Fibroblast of lung (primary cell): ENCODE results near the gene ARL2BP. TPM values are rescaled to one million over a fixed set of nuclear protein-coding genes. Genes with fewer than 3 reads are reported as not detected.
"Not testable (repeated sequence)": the region's sequence is repeated elsewhere in the genome, so short reads cannot be mapped to it uniquely, and the experiment has no call there.

ENCODE experiments used
- DNase-seq, 2 donors: peaks; one replicate each; pipeline versions ENCODE4 v3.0.0 to v3.0.0-alpha.2; 2010; ENCODE audit warnings: low read depth in 2 of 2
- H2AFZ ChIP-seq: 2 replicates; pipeline ENCODE4 v1.5.1; 2012; ENCODE audit warnings: low read length, control low read depth, inconsistent platforms
- H3K27ac ChIP-seq: 2 replicates; pipeline ENCODE4 v1.5.1; 2011; ENCODE audit warnings: low read length, control low read depth; ENCODE audit not compliant: insufficient read depth
- H3K27me3 ChIP-seq: 2 replicates; pipeline ENCODE4 v1.5.1; 2011; ENCODE audit warnings: mild to moderate bottlenecking, low read length; ENCODE audit not compliant: control insufficient read depth, insufficient read depth
- H3K36me3 ChIP-seq: 2 replicates; pipeline ENCODE4 v1.5.1; 2011; ENCODE audit warnings: low read length; ENCODE audit not compliant: control insufficient read depth, insufficient read depth
- H3K4me1 ChIP-seq: 2 replicates; pipeline ENCODE4 v1.5.1; 2011; ENCODE audit warnings: low read length; ENCODE audit not compliant: control insufficient read depth, insufficient read depth; ENCODE audit errors: extremely low read depth
- H3K4me2 ChIP-seq: 2 replicates; pipeline ENCODE4 v1.5.1; 2011; ENCODE audit warnings: low read length, control low read depth; ENCODE audit not compliant: insufficient read depth; ENCODE audit errors: extremely low read depth
- H3K4me3 ChIP-seq, 4 experiments: fragments of 200-600 bp in 1 of 4; sonication (generic) in 1 of 4; replicated peaks in 1 of 4; 2 replicates each; pipeline ENCODE4 v1.5.1; 2011 to 2016; ENCODE audit warnings: low read length in 4 of 4, low read depth in 3 of 4, mild to moderate bottlenecking in 3 of 4, control low read depth in 2 of 4, inconsistent platforms in 1 of 4, mixed read lengths in 1 of 4; ENCODE audit not compliant: insufficient read depth in 1 of 4; ENCODE audit errors: control extremely low read depth in 1 of 4
- H3K79me2 ChIP-seq: 2 replicates; pipeline ENCODE4 v1.5.1; 2012; ENCODE audit warnings: mild to moderate bottlenecking, low read length, inconsistent platforms; ENCODE audit not compliant: control insufficient read depth, insufficient read depth
- H3K9ac ChIP-seq: 2 replicates; pipeline ENCODE4 v1.5.1; 2011; ENCODE audit warnings: mild to moderate bottlenecking, low read length, control low read depth; ENCODE audit not compliant: insufficient read depth
- H3K9me3 ChIP-seq: 2 replicates; pipeline ENCODE4 v1.5.1; 2012; ENCODE audit warnings: low read depth, low read length; ENCODE audit not compliant: control insufficient read depth, insufficient read depth
- H4K20me1 ChIP-seq: 2 replicates; pipeline ENCODE4 v1.5.1; 2011; ENCODE audit warnings: low read length; ENCODE audit not compliant: control insufficient read depth, insufficient read depth; ENCODE audit errors: extremely low read depth
- CTCF ChIP-seq, 2 donors: IDR thresholded peaks in 1 of 2; conservative IDR thresholded peaks in 1 of 2; 1 replicate in 1 of 2; 2 replicates in 1 of 2; pipeline ENCODE4 v1.5.1; 2011 to 2012; ENCODE audit warnings: low read length in 2 of 2, control low read depth in 1 of 2, inconsistent platforms in 1 of 2, low read depth in 1 of 2, mild to moderate bottlenecking in 1 of 2
- EZH2 ChIP-seq: IDR thresholded peaks from 2 replicates; pipeline ENCODE4 v1.5.1; 2012; ENCODE audit warnings: low read length, control low read depth, mild to moderate bottlenecking; ENCODE audit errors: missing control alignments
- polyA plus RNA-seq, 2 donors: library from polyadenylated mRNA; depleted of rRNA in 1 of 2; stranded (reverse) in 1 of 2; unstranded in 1 of 2; fragments of >200 nt; gene quantifications; 2 replicates each; pipeline ENCODE4 v1.2.1, GENCODE V29; 2011 to 2012; ENCODE audit warnings: missing spikeins in 1 of 2
- total RNA-seq: library from RNA; depleted of rRNA; stranded (reverse); fragments of >200 nt; gene quantifications from 2 replicates; pipeline ENCODE4 v1.2.1, GENCODE V29; 2014

ARL2BP gene
- total and polyA plus RNA-seq, 2 donors (not counting 1 experiment from before 2014, with no cell fraction given) = 65.7 to 173 TPM

DNA sequence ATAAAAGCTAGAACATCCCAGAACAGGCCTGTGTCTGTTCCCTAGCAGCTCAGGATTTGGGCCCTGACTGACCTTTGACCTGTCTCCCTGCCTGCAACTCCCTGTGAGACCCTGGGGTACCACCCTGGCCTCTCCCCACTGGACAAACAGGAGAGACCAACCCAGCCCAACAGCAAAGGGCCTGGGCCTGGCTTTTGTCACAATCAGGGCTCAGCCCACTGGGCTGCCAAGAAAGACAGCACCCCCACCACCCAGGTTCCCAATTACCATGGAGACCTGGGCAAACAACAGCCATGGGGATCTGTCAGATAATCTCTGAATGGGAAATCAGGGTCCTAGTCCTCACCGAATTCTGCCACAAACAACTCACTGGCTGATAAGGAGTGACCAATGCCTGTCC, 28.3 kb downstream of the ARL2BP start:
- Histone ChIP-seq H4K20me1 (no peaks in the 10 kb centered on the region), H3K27me3 (no peaks in the 10 kb centered on the region), H3K79me2 (no peaks in the 10 kb centered on the region), H2AFZ (no peak overlapping the region), H3K36me3 (no peaks in the 10 kb centered on the region), H3K4me1 (no peaks in the 10 kb centered on the region), H3K9me3 (no peaks in the 10 kb centered on the region), H3K4me3 (no peak overlapping the region), H3K4me2 (no peak overlapping the region), H3K27ac (no peak overlapping the region), H3K9ac (no peak overlapping the region)
- no peak for DNase-seq
- TF ChIP-seq CTCF (conservative IDR thresholded peaks at IDR 0.05 in 1 of 2, IDR thresholded peaks at IDR 0.05 in 1 of 2; ENCODE audit: low read depth in 1 of 2, low read length in 2 of 2) (no peak), EZH2 (no peak)

DNA sequence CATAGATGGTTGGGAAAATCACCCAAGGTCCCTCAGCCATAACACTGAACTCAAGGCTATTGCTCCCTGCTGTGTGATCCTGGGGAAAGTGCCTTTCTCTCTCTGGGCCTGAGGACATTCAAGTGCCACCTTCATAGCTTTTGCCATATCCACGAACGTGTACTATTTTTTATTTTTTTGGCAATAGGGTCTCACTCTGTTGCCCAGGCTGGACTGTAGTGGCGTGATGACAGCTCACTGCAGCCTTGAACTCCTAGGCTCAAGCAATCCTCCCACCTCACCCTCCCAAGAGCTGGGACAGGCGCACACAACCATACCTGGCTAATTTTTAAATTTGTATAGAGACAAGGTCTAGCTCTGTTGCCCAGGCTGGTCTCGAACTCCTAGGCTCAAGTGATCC, 28.8 kb downstream of the ARL2BP start:
- no peaks in the 10 kb centered on the region for H4K20me1 ChIP-seq
- no peak overlapping the region for H3K4me3 ChIP-seq
- no peak overlapping the region for H2AFZ ChIP-seq
- no peaks in the 10 kb centered on the region for H3K9me3 ChIP-seq
- no peaks in the 10 kb centered on the region for H3K27me3 ChIP-seq
- H3K27ac ChIP-seq = no peak overlapping the region
- DNase-seq = no peak
- no peak overlapping the region for H3K9ac ChIP-seq
- no peak for TF ChIP-seq EZH2
- no peak for TF ChIP-seq CTCF (conservative IDR thresholded peaks at IDR 0.05 in 1 of 2, IDR thresholded peaks at IDR 0.05 in 1 of 2; ENCODE audit: low read depth in 1 of 2, low read length in 2 of 2)
- H3K79me2 ChIP-seq = no peaks in the 10 kb centered on the region
- no peaks in the 10 kb centered on the region for H3K36me3 ChIP-seq
- no peaks in the 10 kb centered on the region for H3K4me1 ChIP-seq
- no peak overlapping the region for H3K4me2 ChIP-seq

DNA sequence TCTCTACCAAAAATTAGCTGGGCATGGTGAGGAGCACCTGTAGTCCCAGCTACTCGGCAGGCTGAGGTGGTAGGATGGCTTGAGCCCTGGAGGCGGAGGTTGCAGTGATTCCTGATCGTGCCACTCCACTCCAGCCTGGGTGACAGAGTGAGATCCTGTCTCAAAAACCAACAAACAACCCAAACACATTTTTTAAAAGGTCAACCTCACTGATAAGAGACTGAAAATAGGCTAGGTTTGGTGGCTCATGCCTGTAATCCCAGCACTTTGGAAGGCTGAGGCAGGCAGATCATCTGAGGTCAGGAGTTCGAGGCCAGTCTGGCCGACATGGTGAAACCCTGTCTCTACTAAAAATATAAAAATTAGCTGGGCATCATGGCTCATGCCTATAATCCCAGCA, 30.9 kb downstream of the ARL2BP start:
- H3K4me2 ChIP-seq, H2AFZ ChIP-seq, H3K4me1 ChIP-seq, H3K36me3 ChIP-seq, H4K20me1 ChIP-seq, H3K4me3 ChIP-seq, H3K9ac ChIP-seq, H3K9me3 ChIP-seq, H3K27ac ChIP-seq, DNase-seq, H3K79me2 ChIP-seq, H3K27me3 ChIP-seq: not testable (repeated sequence)

GRCh38 chr16:57276596-57276995, 31.5 kb downstream of the ARL2BP start:
- no peak overlapping the region for H2AFZ ChIP-seq
- no peaks in the 10 kb centered on the region for H3K27me3 ChIP-seq
- H3K36me3 ChIP-seq = no peaks in the 10 kb centered on the region
- H3K4me1 ChIP-seq = no peaks in the 10 kb centered on the region
- no peak for DNase-seq
- no peaks in the 10 kb centered on the region for H3K79me2 ChIP-seq
- H3K9ac ChIP-seq = no peak overlapping the region
- H4K20me1 ChIP-seq = no peaks in the 10 kb centered on the region
- H3K27ac ChIP-seq = no peak overlapping the region
- TF ChIP-seq CTCF (conservative IDR thresholded peaks at IDR 0.05 in 1 of 2, IDR thresholded peaks at IDR 0.05 in 1 of 2; ENCODE audit: low read depth in 1 of 2, low read length in 2 of 2) = no peak
- no peak overlapping the region for H3K4me2 ChIP-seq
- H3K4me3 ChIP-seq = no peak overlapping the region
- H3K9me3 ChIP-seq = no peaks in the 10 kb centered on the region
